Neural progenitor cell (in vitro differentiated cells): ENCODE data around the gene NEK8. TPM values are rescaled to one million over a fixed set of nuclear protein-coding genes. Genes with fewer than 3 reads are reported as not detected.

Experiments
- DNase-seq: peaks from one replicate; pipeline ENCODE4 v3.0.0-alpha.2; 2016; ENCODE audit warnings: low spot score
- H2AFZ ChIP-seq: fragments of 200-600 bp; sonication (generic); replicated peaks from 2 replicates; pipeline ENCODE4 v1.6.1; 2016; ENCODE audit warnings: antibody characterized with exemption
- H3F3A ChIP-seq: fragments of 200-600 bp; sonication (generic); 2 replicates; pipeline ENCODE4 v1.6.1; 2016; ENCODE audit warnings: antibody characterized with exemption, low read depth
- H3K27ac ChIP-seq: fragments of 200-600 bp; sonication (generic); 2 replicates; pipeline ENCODE4 v1.5.1; 2016; ENCODE audit warnings: mild to moderate bottlenecking
- H3K27me3 ChIP-seq: fragments of 200-600 bp; sonication (generic); 2 replicates; pipeline ENCODE4 v1.6.1; 2016; ENCODE audit warnings: mild to moderate bottlenecking, moderate library complexity
- H3K36me3 ChIP-seq: fragments of 200-600 bp; sonication (generic); 2 replicates; pipeline ENCODE4 v1.5.1; 2016
- H3K4me1 ChIP-seq: fragments of 200-600 bp; sonication (generic); 2 replicates; pipeline ENCODE4 v1.6.1; 2016; ENCODE audit warnings: mixed run types
- H3K4me2 ChIP-seq: fragments of 200-600 bp; sonication (generic); 2 replicates; pipeline ENCODE4 v1.6.1; 2016
- H3K4me3 ChIP-seq: fragments of 200-600 bp; sonication (generic); 2 replicates; pipeline ENCODE4 v1.5.1; 2016
- H3K79me2 ChIP-seq: fragments of 200-600 bp; sonication (generic); 2 replicates; pipeline ENCODE4 v1.6.1; 2016; ENCODE audit warnings: low read depth
- H3K9ac ChIP-seq: fragments of 200-600 bp; sonication (generic); 2 replicates; pipeline ENCODE4 v1.6.1; 2016
- H3K9me3 ChIP-seq: fragments of 200-600 bp; sonication (generic); 2 replicates; pipeline ENCODE4 v1.5.1; 2016; ENCODE audit warnings: low read depth
- H4K20me1 ChIP-seq: fragments of 200-600 bp; sonication (generic); 2 replicates; pipeline ENCODE4 v1.6.1; 2016; ENCODE audit warnings: low read depth
- H3K27ac Mint-ChIP-seq: 3 replicates; pipeline ENCODE4 v1.8.0; 2021; ENCODE audit warnings: mixed read lengths
- H3K27me3 Mint-ChIP-seq: 2 replicates; pipeline ENCODE4 v1.8.0; 2022; ENCODE audit warnings: low read depth, mild to moderate bottlenecking, inconsistent platforms, moderate library complexity, mixed read lengths; ENCODE audit not compliant: insufficient read depth
- H3K36me3 Mint-ChIP-seq: 3 replicates; pipeline ENCODE4 v1.8.0; 2021; ENCODE audit warnings: mixed read lengths
- H3K4me1 Mint-ChIP-seq: 3 replicates; pipeline ENCODE4 v1.8.0; 2021; ENCODE audit warnings: mixed read lengths
- H3K4me3 Mint-ChIP-seq: 3 replicates; pipeline ENCODE4 v1.8.0; 2021; ENCODE audit warnings: mild to moderate bottlenecking, moderate library complexity, mixed read lengths
- H3K9me3 Mint-ChIP-seq: 3 replicates; pipeline ENCODE4 v1.8.0; 2020; ENCODE audit warnings: mixed read lengths
- EZH2 ChIP-seq: fragments of 200-600 bp; sonication (generic); IDR thresholded peaks from 2 replicates; pipeline ENCODE4 v1.6.1; 2017; ENCODE audit warnings: antibody characterized with exemption, mild to moderate bottlenecking, moderate library complexity
- EZH2phosphoT487 ChIP-seq: fragments of 200-600 bp; sonication (generic); IDR thresholded peaks from 2 replicates; pipeline ENCODE4 v1.6.1; 2017; ENCODE audit warnings: antibody characterized with exemption
- total RNA-seq: library from RNA; depleted of rRNA; stranded (reverse); fragments of >200 nt; gene quantifications from 2 replicates; pipeline ENCODE4 v1.2.3, GENCODE V29; 2015; ENCODE audit warnings: low replicate concordance
- TF ChIP-seq, protein P1 (sequence below): fragments of 200-600 bp; sonication (generic); IDR thresholded peaks from 2 replicates; pipeline ENCODE4 v1.5.1; 2017; ENCODE audit warnings: antibody characterized with exemption, mild to moderate bottlenecking

NEK8 gene
- total RNA-seq, 1 donor from 2014 or later, result 3.7 TPM

DNA sequence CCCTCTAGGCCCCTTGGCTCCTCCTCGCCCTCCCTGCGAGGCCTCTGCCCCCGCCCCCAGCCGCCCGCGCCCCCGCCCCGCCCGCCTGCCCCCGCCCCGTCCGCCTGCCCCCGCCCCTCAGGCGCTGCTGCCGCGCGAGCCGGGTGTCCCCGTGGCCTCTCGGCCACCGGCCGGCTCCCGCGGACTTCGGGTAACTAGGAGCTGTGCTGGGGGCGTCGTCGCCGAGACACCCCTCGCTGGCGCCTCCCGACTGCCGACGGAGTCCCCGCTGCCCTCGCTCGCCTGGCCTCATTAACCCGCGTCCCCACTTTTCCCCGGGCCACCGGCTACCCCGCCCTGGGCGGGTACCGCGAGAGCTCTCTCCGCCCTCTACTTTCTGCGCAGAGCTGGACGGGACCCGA is 2.4 kb upstream of the NEK8 start, which contains the start of gene TLCD1:
Gene TLCD1, minus strand, starts transcription at position 8 of the 401 bp plus-strand sequence. CDS start 136 bp downstream, outside the sequence.
- Mint-ChIP-seq H3K4me1 (peaks cover 44% of the 10 kb centered on the region), H3K9me3 (no peaks in the 10 kb centered on the region), H3K27ac (peak within 1 kb of the TSS; percentile 73), H3K36me3 (peaks cover 13% of the 10 kb centered on the region), H3K27me3 (no peaks in the 10 kb centered on the region), H3K4me3 (peak within 1 kb of the TSS; percentile 96)
- H4K20me1 ChIP-seq, result peaks cover 45% of the 10 kb centered on the region
- H3K27me3 ChIP-seq, result no peaks in the 10 kb centered on the region
- no peaks in the 10 kb centered on the region for H3K9me3 ChIP-seq
- H3K4me2 ChIP-seq, result peak within 1 kb of the TSS; percentile 85
- peaks cover 5% of the 10 kb centered on the region for H3K36me3 ChIP-seq
- H3K4me1 ChIP-seq, result peaks cover 31% of the 10 kb centered on the region
- peak within 1 kb of the TSS; percentile 69 for H3K4me3 ChIP-seq
- peak; percentile 90 for DNase-seq
- peaks cover 38% of the 10 kb centered on the region for H3K79me2 ChIP-seq
- peaks cover 72% of the 10 kb centered on the region for H3F3A ChIP-seq
- peak within 1 kb of the TSS; percentile 28 for H2AFZ ChIP-seq
- H3K27ac ChIP-seq, result peak within 1 kb of the TSS; percentile 89
- TF ChIP-seq EZH2, result no peak
- TF ChIP-seq, protein P1, sequence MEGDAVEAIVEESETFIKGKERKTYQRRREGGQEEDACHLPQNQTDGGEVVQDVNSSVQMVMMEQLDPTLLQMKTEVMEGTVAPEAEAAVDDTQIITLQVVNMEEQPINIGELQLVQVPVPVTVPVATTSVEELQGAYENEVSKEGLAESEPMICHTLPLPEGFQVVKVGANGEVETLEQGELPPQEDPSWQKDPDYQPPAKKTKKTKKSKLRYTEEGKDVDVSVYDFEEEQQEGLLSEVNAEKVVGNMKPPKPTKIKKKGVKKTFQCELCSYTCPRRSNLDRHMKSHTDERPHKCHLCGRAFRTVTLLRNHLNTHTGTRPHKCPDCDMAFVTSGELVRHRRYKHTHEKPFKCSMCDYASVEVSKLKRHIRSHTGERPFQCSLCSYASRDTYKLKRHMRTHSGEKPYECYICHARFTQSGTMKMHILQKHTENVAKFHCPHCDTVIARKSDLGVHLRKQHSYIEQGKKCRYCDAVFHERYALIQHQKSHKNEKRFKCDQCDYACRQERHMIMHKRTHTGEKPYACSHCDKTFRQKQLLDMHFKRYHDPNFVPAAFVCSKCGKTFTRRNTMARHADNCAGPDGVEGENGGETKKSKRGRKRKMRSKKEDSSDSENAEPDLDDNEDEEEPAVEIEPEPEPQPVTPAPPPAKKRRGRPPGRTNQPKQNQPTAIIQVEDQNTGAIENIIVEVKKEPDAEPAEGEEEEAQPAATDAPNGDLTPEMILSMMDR, result no peak
- TF ChIP-seq EZH2phosphoT487, result no peak
- peak within 1 kb of the TSS; percentile 56 for H3K9ac ChIP-seq

DNA sequence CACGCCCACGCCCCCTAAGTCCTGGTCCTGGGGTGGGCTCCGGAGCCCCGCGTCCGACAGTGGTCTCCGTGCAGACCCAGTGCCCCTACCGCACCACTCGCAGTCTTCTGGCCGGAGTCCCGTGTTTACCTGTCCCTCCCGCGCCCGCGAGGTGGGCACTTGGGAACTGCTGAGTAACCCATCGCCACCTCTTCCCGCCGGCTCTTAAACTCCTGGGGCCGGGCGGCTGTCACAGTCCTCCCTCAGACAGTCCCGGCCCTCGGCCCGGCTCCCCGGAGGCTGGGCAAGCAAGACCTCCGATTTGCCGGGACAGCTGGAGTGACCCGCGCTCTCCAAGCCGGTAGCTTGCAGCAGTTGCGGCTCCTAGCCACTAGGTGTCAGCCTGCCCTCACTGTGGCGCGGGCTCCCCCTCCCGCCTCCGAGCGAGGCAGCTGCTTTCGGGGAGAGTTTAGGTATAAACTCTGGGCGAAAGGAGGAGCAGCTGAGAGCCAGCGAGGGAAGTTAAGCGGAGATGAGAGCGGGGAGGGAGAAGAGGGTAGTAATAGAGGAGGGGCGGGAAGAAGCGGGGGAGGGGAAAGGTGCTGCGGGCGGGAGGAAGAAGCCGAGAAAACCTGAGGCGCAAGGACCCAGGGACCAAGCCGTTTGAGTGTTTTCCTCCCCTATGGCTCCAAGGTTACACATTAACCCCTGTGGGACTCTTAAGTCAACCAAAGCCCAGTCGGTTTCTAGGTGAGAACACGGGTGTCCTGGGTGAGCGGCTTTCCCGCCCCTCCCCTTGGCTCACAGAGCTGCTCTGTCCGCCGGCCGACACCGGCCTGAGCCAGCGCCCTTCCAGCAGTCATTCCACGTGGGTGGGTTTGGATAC is 1.7 kb upstream of the NEK8 start:
- Histone ChIP-seq H3K27ac (peak overlapping the region; percentile 77), H2AFZ (peak overlapping the region; percentile 28)
- TF ChIP-seq, protein P1, result peak; percentile 99
- no peak for TF ChIP-seq EZH2

DNA sequence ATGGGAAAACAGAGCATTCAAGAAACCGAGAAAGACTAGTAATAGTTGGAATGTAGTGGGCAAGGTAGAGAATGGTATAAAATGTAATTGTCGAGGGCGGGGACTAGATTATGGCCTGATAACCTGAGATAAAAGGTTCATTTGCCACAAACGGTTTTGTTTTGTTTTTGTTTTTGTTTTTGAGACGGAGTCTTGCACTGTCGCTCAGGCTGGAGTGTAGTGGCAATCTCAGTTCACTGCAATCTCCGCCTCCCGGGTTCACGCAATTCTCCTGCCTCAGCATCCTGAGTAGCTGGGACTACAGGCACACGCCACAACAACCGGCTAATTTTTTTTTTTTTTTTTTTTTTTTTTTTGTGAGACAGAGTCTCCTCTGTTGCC is 1.4 kb downstream of the NEK8 start:
- peaks cover 35% of the 10 kb centered on the region for H3F3A ChIP-seq
- peaks cover 3% of the 10 kb centered on the region for H3K79me2 ChIP-seq
- peaks cover 7% of the 10 kb centered on the region for H3K4me1 ChIP-seq
- no peaks in the 10 kb centered on the region for H3K36me3 ChIP-seq
- H2AFZ ChIP-seq, result no peak overlapping the region
- Mint-ChIP-seq H3K9me3 (no peaks in the 10 kb centered on the region), H3K27ac (peak overlapping the region; percentile 4), H3K27me3 (no peaks in the 10 kb centered on the region), H3K4me1 (peaks cover 18% of the 10 kb centered on the region), H3K4me3 (peak overlapping the region; percentile 25), H3K36me3 (no peaks in the 10 kb centered on the region)
- no peaks in the 10 kb centered on the region for H3K27me3 ChIP-seq
- H3K4me2 ChIP-seq, result no peak overlapping the region
- H3K9me3 ChIP-seq, result no peaks in the 10 kb centered on the region
- no peak overlapping the region for H3K27ac ChIP-seq
- DNase-seq, result no peak
- H3K9ac ChIP-seq, result no peak overlapping the region
- H4K20me1 ChIP-seq, result peaks cover 7% of the 10 kb centered on the region
- TF ChIP-seq, protein P1, result no peak
- TF ChIP-seq EZH2phosphoT487 (no peak), EZH2 (no peak)
- H3K4me3 ChIP-seq, result no peak overlapping the region

More for the DNA sequence above, 1.7 kb upstream of the NEK8 start:
- H3K36me3 Mint-ChIP-seq, result peaks cover 9% of the 10 kb centered on the region
- Histone ChIP-seq H3K4me1 (peaks cover 25% of the 10 kb centered on the region), H3K4me3 (peak overlapping the region; percentile 69), H3K79me2 (peaks cover 32% of the 10 kb centered on the region), H3K27me3 (no peaks in the 10 kb centered on the region), H3K4me2 (peak overlapping the region; percentile 85), H3K9me3 (no peaks in the 10 kb centered on the region), H3F3A (peaks cover 66% of the 10 kb centered on the region), H3K9ac (no peak overlapping the region), H4K20me1 (peaks cover 38% of the 10 kb centered on the region), H3K36me3 (no peaks in the 10 kb centered on the region)
- peaks cover 39% of the 10 kb centered on the region for H3K4me1 Mint-ChIP-seq
- peak; percentile 98 for DNase-seq
- no peak overlapping the region for H3K27ac Mint-ChIP-seq
- H3K27me3 Mint-ChIP-seq, result no peaks in the 10 kb centered on the region
- H3K4me3 Mint-ChIP-seq, result peak overlapping the region; percentile 96
- H3K9me3 Mint-ChIP-seq, result no peaks in the 10 kb centered on the region
